ENCODE data around the gene ST7.

Gene ST7

GRCh38 chr7:117186218-117187010, 233.1 kb downstream of the ST7 start:
- TF ChIP-seq CTCF (IDR thresholded peaks at IDR 0.05; ENCODE audit: borderline replicate concordance, insufficient read depth, low read depth, low read length): no peak

GRCh38 chr7:117188376-117188775, 235.1 kb downstream of the ST7 start:
- no peak overlapping the region for H3K4me3 ChIP-seq (ENCODE audit: low read depth, low read length)
- TF ChIP-seq CTCF (IDR thresholded peaks at IDR 0.05; ENCODE audit: borderline replicate concordance, insufficient read depth, low read depth, low read length): no peak

More at GRCh38 chr7:117186218-117187010, 233.1 kb downstream of the ST7 start:
- H3K4me3 ChIP-seq (ENCODE audit: low read depth, low read length): no peak overlapping the region

- no peak overlapping the region for H3K4me3 ChIP-seq (ENCODE audit: low read depth, low read length)
- no peak for TF ChIP-seq CTCF (IDR thresholded peaks at IDR 0.05; ENCODE audit: borderline replicate concordance, insufficient read depth, low read depth, low read length)
Measured at GRCh38 chr7:117188949-117189592, 235.8 kb downstream of the ST7 start.

- H3K4me3 ChIP-seq (ENCODE audit: low read depth, low read length): no peak overlapping the region
- TF ChIP-seq CTCF (IDR thresholded peaks at IDR 0.05; ENCODE audit: borderline replicate concordance, insufficient read depth, low read depth, low read length): no peak
Measured at GRCh38 chr7:117190104-117190503, 236.8 kb downstream of the ST7 start.

GRCh38 chr7:117190746-117191435, 237.6 kb downstream of the ST7 start:
- TF ChIP-seq CTCF (IDR thresholded peaks at IDR 0.05; ENCODE audit: borderline replicate concordance, insufficient read depth, low read depth, low read length): no peak
- no peak overlapping the region for H3K4me3 ChIP-seq (ENCODE audit: low read depth, low read length)

- H3K4me3 ChIP-seq (ENCODE audit: low read depth, low read length): no peak overlapping the region
- no peak for TF ChIP-seq CTCF (IDR thresholded peaks at IDR 0.05; ENCODE audit: borderline replicate concordance, insufficient read depth, low read depth, low read length)
Measured at GRCh38 chr7:117192108-117192507, 238.8 kb downstream of the ST7 start.
